ENCODE data around the gene FOSL2. TPM values are rescaled to one million over a fixed set of nuclear protein-coding genes. Genes with fewer than 3 reads are reported as not detected.
A peak's percentile ranks its signal among the peaks of the same experiment; 100 is the strongest.

Gene FOSL2
- total RNA-seq, 2 donors from 2014 or later: 54.0 to 116 TPM

GRCh38 chr2:28414583-28414982 is 21.9 kb downstream of the FOSL2 start:
- Histone ChIP-seq H3K36me3 (peaks cover 80% of the 10 kb centered on the region), H3K4me1 (peaks cover 0 to 34% of the 10 kb centered on the region in 2 donors), H3K27me3 (no peaks in the 10 kb centered on the region), H3K27ac (peak overlapping the region in 1 of 2 donors; percentile 6), H3K9me3 (no peaks in the 10 kb centered on the region), H3K4me3 (no peak overlapping the region)
- no peak for TF ChIP-seq CTCF (IDR thresholded peaks at IDR 0.05)
- no peak for DNase-seq (ENCODE audit: low spot score)

GRCh38 chr2:28415010-28415409 is 22.4 kb downstream of the FOSL2 start:
- Histone ChIP-seq H3K36me3 (peaks cover 76% of the 10 kb centered on the region), H3K27ac (peak overlapping the region in 1 of 2 donors; percentile 6), H3K27me3 (no peaks in the 10 kb centered on the region), H3K9me3 (no peaks in the 10 kb centered on the region), H3K4me1 (peaks cover 0 to 34% of the 10 kb centered on the region in 2 donors), H3K4me3 (no peak overlapping the region)
- no peak for TF ChIP-seq CTCF (IDR thresholded peaks at IDR 0.05)
- DNase-seq (ENCODE audit: low spot score): no peak

- no peaks in the 10 kb centered on the region for H3K9me3 ChIP-seq
- peaks cover 0 to 34% of the 10 kb centered on the region in 2 donors for H3K4me1 ChIP-seq
- DNase-seq (ENCODE audit: low spot score): no peak
- H3K36me3 ChIP-seq: peaks cover 69% of the 10 kb centered on the region
- H3K27me3 ChIP-seq: no peaks in the 10 kb centered on the region
- H3K27ac ChIP-seq: no peak overlapping the region
- TF ChIP-seq CTCF (IDR thresholded peaks at IDR 0.05): no peak
- no peak overlapping the region for H3K4me3 ChIP-seq
Observed at GRCh38 chr2:28415715-28416114, 23.1 kb downstream of the FOSL2 start.

GRCh38 chr2:28419003-28419402 is 26.3 kb downstream of the FOSL2 start:
- Histone ChIP-seq H3K4me1 (peaks cover 0 to 21% of the 10 kb centered on the region in 2 donors), H3K9me3 (no peaks in the 10 kb centered on the region), H3K4me3 (no peak overlapping the region), H3K27ac (no peak overlapping the region), H3K27me3 (no peaks in the 10 kb centered on the region), H3K36me3 (peaks cover 36% of the 10 kb centered on the region)
- no peak for DNase-seq (ENCODE audit: low spot score)
- no peak for TF ChIP-seq CTCF (IDR thresholded peaks at IDR 0.05)

GRCh38 chr2:28419443-28420270 is 27.0 kb downstream of the FOSL2 start:
- Histone ChIP-seq H3K27me3 (no peaks in the 10 kb centered on the region), H3K4me1 (peaks cover 0 to 19% of the 10 kb centered on the region in 2 donors), H3K4me3 (no peak overlapping the region), H3K27ac (no peak overlapping the region), H3K9me3 (no peaks in the 10 kb centered on the region), H3K36me3 (peaks cover 30% of the 10 kb centered on the region)
- TF ChIP-seq CTCF (IDR thresholded peaks at IDR 0.05): no peak
- DNase-seq (ENCODE audit: low spot score): no peak

All from right atrium auricular region (tissue), 2 donors.